Fibroblast of lung (primary cell): ENCODE results near the gene ARFRP1. TPM values are rescaled to one million over a fixed set of nuclear protein-coding genes. Genes with fewer than 3 reads are reported as not detected.

Source experiments
- DNase-seq, 2 donors: peaks; one replicate each; pipeline versions ENCODE4 v3.0.0 to v3.0.0-alpha.2; 2010; ENCODE audit warnings: low read depth in 2 of 2
- H2AFZ ChIP-seq: 2 replicates; pipeline ENCODE4 v1.5.1; 2012; ENCODE audit warnings: low read length, control low read depth, inconsistent platforms
- H3K27ac ChIP-seq: 2 replicates; pipeline ENCODE4 v1.5.1; 2011; ENCODE audit warnings: low read length, control low read depth; ENCODE audit not compliant: insufficient read depth
- H3K27me3 ChIP-seq: 2 replicates; pipeline ENCODE4 v1.5.1; 2011; ENCODE audit warnings: mild to moderate bottlenecking, low read length; ENCODE audit not compliant: control insufficient read depth, insufficient read depth
- H3K36me3 ChIP-seq: 2 replicates; pipeline ENCODE4 v1.5.1; 2011; ENCODE audit warnings: low read length; ENCODE audit not compliant: control insufficient read depth, insufficient read depth
- H3K4me1 ChIP-seq: 2 replicates; pipeline ENCODE4 v1.5.1; 2011; ENCODE audit warnings: low read length; ENCODE audit not compliant: control insufficient read depth, insufficient read depth; ENCODE audit errors: extremely low read depth
- H3K4me2 ChIP-seq: 2 replicates; pipeline ENCODE4 v1.5.1; 2011; ENCODE audit warnings: low read length, control low read depth; ENCODE audit not compliant: insufficient read depth; ENCODE audit errors: extremely low read depth
- H3K4me3 ChIP-seq, 4 experiments: fragments of 200-600 bp in 1 of 4; sonication (generic) in 1 of 4; replicated peaks in 1 of 4; 2 replicates each; pipeline ENCODE4 v1.5.1; 2011 to 2016; ENCODE audit warnings: low read length in 4 of 4, low read depth in 3 of 4, mild to moderate bottlenecking in 3 of 4, control low read depth in 2 of 4, inconsistent platforms in 1 of 4, mixed read lengths in 1 of 4; ENCODE audit not compliant: insufficient read depth in 1 of 4; ENCODE audit errors: control extremely low read depth in 1 of 4
- H3K79me2 ChIP-seq: 2 replicates; pipeline ENCODE4 v1.5.1; 2012; ENCODE audit warnings: mild to moderate bottlenecking, low read length, inconsistent platforms; ENCODE audit not compliant: control insufficient read depth, insufficient read depth
- H3K9ac ChIP-seq: 2 replicates; pipeline ENCODE4 v1.5.1; 2011; ENCODE audit warnings: mild to moderate bottlenecking, low read length, control low read depth; ENCODE audit not compliant: insufficient read depth
- H3K9me3 ChIP-seq: 2 replicates; pipeline ENCODE4 v1.5.1; 2012; ENCODE audit warnings: low read depth, low read length; ENCODE audit not compliant: control insufficient read depth, insufficient read depth
- H4K20me1 ChIP-seq: 2 replicates; pipeline ENCODE4 v1.5.1; 2011; ENCODE audit warnings: low read length; ENCODE audit not compliant: control insufficient read depth, insufficient read depth; ENCODE audit errors: extremely low read depth
- EZH2 ChIP-seq: IDR thresholded peaks from 2 replicates; pipeline ENCODE4 v1.5.1; 2012; ENCODE audit warnings: low read length, control low read depth, mild to moderate bottlenecking; ENCODE audit errors: missing control alignments
- polyA plus RNA-seq, 2 donors: library from polyadenylated mRNA; depleted of rRNA in 1 of 2; stranded (reverse) in 1 of 2; unstranded in 1 of 2; fragments of >200 nt; gene quantifications; 2 replicates each; pipeline ENCODE4 v1.2.1, GENCODE V29; 2011 to 2012; ENCODE audit warnings: missing spikeins in 1 of 2
- total RNA-seq: library from RNA; depleted of rRNA; stranded (reverse); fragments of >200 nt; gene quantifications from 2 replicates; pipeline ENCODE4 v1.2.1, GENCODE V29; 2014
- TF ChIP-seq, protein P1 (sequence below), 2 donors: IDR thresholded peaks in 1 of 2; conservative IDR thresholded peaks in 1 of 2; 1 replicate in 1 of 2; 2 replicates in 1 of 2; pipeline ENCODE4 v1.5.1; 2011 to 2012; ENCODE audit warnings: low read length in 2 of 2, control low read depth in 1 of 2, inconsistent platforms in 1 of 2, low read depth in 1 of 2, mild to moderate bottlenecking in 1 of 2

Gene ARFRP1
- total and polyA plus RNA-seq, 2 donors (not counting 1 experiment from before 2014, with no cell fraction given) = 34.6 to 35.0 TPM

DNA sequence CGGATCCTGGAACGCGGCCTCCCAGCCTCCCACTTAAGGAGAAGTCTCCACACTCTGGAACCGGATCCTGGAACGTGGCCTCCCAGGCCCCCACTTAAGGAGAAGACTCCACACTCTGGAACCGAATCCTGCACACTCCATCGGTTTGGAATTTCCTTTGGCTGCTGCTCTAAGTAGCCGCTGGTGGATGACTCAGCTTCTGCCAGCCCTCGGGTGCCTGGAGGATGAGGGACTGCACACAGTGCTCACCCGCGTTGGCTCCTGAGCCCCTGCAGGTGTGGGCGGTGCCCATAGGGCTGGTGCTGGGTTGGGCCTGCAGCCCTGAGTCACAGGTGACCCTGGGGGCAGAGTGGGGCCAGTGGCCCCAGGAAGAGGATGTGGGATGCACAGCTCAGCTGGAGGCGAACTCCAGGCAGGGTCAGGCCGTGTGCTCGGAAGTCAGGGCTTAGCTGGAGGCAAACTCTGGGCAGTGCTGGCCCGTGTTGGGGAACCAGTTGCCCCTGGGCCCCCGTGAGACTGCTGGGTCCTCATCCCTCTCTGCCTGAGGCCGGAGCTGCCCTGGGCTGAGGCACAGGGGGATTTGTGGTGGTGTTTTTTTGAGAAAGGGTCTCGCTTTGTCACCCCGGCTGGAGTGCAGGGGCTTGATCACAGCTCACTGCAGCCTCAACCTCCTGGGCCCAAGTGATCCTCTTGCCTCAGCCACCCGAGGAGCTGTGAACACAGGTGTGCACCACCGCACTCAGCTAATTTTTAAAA lies 25.2 kb downstream of the ARFRP1 start:
- Histone ChIP-seq H3K4me1 (peaks cover 30% of the 10 kb centered on the region), H2AFZ (no peak overlapping the region), H3K27ac (peak overlapping the region; percentile 83), H3K27me3 (no peaks in the 10 kb centered on the region), H3K4me3 (no peak overlapping the region), H3K9me3 (no peaks in the 10 kb centered on the region), H3K4me2 (no peak overlapping the region), H3K36me3 (peaks cover 35% of the 10 kb centered on the region), H3K9ac (peak overlapping the region; percentile 1), H4K20me1 (no peaks in the 10 kb centered on the region), H3K79me2 (peaks cover 2% of the 10 kb centered on the region)
- DNase-seq = peak; percentile 95 to 99
- no peak for TF ChIP-seq EZH2
- TF ChIP-seq, protein P1, sequence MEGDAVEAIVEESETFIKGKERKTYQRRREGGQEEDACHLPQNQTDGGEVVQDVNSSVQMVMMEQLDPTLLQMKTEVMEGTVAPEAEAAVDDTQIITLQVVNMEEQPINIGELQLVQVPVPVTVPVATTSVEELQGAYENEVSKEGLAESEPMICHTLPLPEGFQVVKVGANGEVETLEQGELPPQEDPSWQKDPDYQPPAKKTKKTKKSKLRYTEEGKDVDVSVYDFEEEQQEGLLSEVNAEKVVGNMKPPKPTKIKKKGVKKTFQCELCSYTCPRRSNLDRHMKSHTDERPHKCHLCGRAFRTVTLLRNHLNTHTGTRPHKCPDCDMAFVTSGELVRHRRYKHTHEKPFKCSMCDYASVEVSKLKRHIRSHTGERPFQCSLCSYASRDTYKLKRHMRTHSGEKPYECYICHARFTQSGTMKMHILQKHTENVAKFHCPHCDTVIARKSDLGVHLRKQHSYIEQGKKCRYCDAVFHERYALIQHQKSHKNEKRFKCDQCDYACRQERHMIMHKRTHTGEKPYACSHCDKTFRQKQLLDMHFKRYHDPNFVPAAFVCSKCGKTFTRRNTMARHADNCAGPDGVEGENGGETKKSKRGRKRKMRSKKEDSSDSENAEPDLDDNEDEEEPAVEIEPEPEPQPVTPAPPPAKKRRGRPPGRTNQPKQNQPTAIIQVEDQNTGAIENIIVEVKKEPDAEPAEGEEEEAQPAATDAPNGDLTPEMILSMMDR (conservative IDR thresholded peaks at IDR 0.05 in 1 of 2, IDR thresholded peaks at IDR 0.05 in 1 of 2; ENCODE audit: low read depth in 1 of 2, low read length in 2 of 2) = no peak

DNA sequence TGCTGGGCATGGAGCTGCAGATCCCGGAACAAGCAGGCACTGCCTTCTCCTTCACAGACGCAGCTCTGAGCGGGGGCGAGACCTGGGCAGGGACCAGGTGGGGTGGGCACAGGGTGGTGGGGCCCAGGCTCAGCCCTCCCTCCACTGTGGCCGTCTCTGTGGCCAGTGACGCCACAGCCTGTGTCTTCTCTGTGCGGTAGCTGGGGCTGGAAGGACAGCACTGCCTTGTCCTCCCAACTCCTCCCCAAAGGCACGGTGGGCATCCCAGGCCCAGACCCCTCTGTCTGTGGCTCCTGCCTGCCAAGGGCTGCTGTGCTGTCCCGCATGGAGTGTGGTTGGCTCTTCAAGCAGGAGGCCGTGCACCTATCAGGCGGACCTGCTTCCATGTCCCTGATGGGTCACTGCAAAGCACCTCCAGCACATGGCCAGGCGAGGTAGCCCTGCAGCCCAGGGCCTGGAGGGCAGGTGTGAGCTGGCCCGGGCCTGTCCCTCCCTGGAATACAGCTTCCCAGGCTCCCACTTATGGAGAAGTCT lies 26.1 kb downstream of the ARFRP1 start:
- no peak overlapping the region for H3K9ac ChIP-seq

More for the DNA sequence above, 26.1 kb downstream of the ARFRP1 start:
- no peak for DNase-seq
- no peak for TF ChIP-seq EZH2
- TF ChIP-seq, protein P1 (conservative IDR thresholded peaks at IDR 0.05 in 1 of 2, IDR thresholded peaks at IDR 0.05 in 1 of 2; ENCODE audit: low read depth in 1 of 2, low read length in 2 of 2) = no peak
- Histone ChIP-seq H3K4me1 (peaks cover 22% of the 10 kb centered on the region), H4K20me1 (no peaks in the 10 kb centered on the region), H3K9me3 (no peaks in the 10 kb centered on the region), H3K4me3 (no peak overlapping the region), H3K27ac (peak overlapping the region; percentile 83), H3K4me2 (no peak overlapping the region), H3K27me3 (no peaks in the 10 kb centered on the region), H2AFZ (no peak overlapping the region), H3K79me2 (peaks cover 2% of the 10 kb centered on the region), H3K36me3 (peaks cover 39% of the 10 kb centered on the region)
